DND-41 (cell line): ENCODE data around the gene KLHL10.

Source experiments
- CTCF ChIP-seq: IDR thresholded peaks from 2 replicates; pipeline ENCODE4 v1.5.1; 2012; ENCODE audit warnings: borderline replicate concordance, low read length, moderate library complexity, mild to moderate bottlenecking; ENCODE audit not compliant: poor library complexity, severe bottlenecking; ENCODE audit errors: extremely low read depth
- EZH2 ChIP-seq: IDR thresholded peaks from 3 replicates; pipeline ENCODE4 v1.6.1; 2012; ENCODE audit warnings: borderline replicate concordance, low read depth, mild to moderate bottlenecking, moderate library complexity, low read length, inconsistent platforms; ENCODE audit not compliant: severe bottlenecking

DNA sequence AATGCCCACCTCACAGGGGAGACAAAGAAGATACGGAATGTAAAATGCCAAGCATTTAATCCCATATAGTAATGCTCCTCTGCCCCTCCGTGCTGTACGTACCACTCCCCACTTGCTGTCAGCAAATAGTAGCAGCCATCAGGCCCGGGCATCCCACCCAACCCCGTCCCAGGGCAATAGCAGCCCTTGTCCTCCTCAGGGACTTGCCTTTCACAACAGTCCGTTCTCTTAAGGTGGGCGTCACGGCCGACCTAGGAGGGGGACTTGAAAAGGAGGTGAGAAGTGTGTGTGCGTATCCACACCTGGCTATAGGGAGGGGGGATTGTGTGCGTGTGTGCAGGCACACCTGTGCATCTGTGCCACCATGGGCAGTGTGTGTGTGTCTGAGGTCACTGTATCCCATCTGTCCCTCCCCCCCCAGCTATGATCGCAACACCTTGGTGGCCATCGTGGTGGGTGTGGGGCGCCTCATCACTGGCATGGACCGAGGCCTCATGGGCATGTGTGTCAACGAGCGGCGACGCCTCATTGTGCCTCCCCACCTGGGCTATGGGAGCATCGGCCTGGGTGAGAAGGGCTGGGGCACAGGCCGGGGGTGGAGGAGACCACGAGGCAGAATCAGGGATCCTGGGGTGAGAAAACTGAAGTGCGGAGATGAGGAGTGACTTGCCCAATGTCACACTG is 20.8 kb upstream of the KLHL10 start:
- TF ChIP-seq CTCF (no peak), EZH2 (no peak)
